OCI-M2 (cell line): ENCODE measurements around the gene RPL5.

ENCODE experiments used
- DNase-seq: peaks from one replicate; lab custom pipeline; 2025; ENCODE audit not compliant: unreplicated experiment; lab: John Stamatoyannopoulos, UW

RPL5 gene

DNA sequence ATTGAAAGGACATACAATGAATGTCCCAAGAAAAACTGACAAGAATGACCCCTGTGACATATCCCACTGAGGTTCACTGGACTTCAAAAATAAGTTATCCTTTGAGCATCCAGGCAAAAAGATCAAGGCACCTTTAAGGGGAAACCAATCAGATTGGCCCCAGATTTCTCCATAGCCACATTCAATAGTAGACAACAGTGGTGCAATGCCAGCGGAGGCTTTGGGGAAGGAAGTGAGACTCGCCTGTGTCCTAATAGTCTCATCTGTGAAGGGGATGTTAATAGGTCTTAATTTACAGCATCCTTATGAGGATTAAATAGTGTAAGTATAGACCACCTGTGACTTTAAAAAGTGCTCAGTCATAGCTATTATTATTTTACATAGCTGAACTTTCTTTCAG lies 21.5 kb downstream of the RPL5 start:
- DNase-seq: no peak

DNA sequence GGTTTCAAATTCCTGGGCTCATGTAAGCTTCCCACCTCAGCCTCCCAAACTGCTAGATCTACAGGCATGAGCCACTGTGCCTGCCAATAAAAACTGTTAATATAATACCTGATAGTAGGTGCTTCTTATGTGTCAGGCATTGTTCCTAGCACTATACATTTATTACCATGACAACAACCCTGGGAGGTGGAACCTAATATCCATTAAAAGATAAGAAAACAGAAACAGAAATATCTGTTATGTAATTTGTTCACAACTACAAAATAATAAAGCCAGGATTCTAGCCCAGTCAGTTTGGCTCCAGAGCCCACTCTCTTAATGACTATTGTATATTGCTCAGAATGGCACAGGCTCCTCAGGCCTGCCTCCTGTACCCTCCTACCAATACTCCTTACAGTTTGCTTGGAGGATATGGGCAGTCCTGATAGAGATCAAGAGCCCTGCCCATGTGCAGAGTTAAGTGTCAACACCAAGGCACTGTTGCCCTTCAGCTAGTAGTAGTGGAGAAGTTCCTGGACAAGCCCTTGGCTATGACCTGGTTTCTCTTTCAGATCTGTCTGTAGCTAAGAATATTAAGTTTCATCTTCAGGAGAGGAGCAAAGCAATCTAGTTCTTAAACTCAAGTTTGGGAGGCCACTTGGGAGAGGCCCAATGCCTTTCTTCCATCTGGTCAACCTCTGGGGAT lies 22.4 kb downstream of the RPL5 start:
- no peak for DNase-seq

DNA sequence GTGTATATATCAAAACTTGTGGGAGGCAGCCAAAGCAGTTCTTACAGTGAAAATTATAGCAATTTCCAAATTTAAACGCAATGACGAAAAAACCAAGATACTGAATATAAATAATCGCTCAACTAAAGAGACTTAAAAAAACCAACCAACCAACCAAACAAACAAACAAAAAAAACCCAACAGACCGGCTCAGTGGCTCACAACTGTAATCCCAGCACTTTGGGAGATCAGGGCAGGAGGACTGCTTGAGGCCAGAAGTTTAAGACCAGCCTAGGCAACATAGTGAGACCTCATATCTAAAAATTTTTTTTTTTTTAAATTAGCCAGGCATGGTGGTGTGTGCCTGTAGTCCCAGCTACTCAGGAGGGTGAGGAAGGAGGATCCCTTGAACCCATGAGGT lies 23.4 kb downstream of the RPL5 start:
- DNase-seq: no peak

DNA sequence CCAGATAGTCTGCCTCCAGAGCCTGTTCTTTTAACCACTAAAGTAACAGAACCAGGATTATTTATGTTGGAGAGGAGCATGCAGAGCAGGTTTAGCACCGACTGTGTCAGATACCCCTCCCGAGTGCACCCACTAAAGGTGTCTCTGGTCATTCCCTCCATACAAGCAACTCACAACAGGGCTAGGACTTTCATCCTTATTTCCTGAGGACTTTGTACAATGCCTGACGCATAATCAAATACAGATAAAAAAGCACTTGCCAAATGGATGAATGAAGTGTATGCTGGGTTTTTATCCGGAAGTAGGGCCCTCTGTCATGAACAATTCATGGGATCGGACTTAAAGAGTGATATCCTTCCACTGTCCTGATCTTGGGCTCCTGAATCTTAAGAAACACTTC lies 26.0 kb downstream of the RPL5 start:
- DNase-seq: no peak

DNA sequence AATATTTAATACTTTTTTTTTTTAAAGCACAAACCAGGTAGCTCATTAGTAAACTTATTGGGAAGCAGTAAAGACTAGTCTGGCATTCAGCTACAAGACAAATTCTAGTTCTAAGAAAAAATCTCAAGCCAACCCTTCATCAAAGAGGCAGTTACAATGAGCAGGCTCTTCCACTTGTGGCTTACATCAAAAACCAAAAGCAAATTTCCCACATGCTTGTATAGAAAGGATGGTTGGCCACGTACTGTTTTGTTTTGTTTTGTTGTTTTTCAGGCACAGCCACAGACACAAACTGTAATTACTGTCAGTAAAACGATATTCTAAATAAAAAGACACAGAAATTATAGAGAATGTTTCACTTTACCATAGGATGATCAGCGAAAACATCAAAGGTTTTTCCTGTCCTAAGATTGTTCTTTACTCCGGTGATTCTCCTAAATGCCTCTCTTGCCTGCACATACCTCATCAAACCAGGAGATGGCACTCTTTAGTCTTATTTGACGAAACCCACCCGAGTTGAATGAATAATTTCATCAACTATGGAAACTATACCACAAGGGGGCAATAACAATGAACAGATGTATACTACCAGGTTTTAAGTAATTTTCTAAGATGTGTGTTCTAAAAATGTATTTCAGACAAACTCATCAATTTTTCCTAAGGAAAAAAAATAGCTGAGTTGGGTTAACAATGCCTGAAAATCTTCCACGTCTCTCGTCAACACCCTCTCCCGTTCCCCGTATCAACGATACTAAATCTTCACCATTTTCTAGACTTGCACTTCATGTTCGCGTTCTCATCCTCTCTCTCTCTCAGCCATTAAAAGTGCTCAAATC lies 26.9 kb downstream of the RPL5 start:
- DNase-seq: peak; percentile 24

DNA sequence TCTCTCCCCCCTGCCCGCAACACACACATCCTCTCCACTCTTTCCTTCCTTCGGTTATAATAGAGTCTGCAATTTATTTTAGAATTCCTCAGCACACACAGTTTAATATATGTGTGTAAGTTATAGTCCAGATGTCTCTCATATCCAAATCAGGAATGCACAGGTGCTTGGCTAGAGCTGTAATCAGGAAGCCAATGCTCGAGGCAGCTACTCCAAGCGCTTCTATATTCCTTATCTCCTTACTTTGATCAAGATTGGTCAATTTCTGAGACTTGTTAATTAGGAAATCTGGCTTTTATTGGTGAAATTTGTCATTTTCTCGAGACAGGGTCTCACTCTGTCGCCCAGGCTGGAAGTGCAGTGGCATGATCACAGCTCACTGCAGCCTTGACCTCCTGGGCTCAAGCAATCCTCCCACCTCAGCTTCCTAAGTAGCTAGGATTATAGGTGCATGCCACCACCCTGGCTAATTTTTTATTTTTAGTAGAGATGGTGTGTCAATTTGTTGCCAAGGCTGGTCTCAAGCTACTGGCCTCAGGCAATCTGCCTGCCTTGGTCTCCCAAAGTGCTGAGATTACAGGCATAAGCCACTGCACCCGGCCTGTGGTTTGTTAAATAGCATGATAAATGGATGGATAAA lies 27.7 kb downstream of the RPL5 start:
- no peak for DNase-seq

DNA sequence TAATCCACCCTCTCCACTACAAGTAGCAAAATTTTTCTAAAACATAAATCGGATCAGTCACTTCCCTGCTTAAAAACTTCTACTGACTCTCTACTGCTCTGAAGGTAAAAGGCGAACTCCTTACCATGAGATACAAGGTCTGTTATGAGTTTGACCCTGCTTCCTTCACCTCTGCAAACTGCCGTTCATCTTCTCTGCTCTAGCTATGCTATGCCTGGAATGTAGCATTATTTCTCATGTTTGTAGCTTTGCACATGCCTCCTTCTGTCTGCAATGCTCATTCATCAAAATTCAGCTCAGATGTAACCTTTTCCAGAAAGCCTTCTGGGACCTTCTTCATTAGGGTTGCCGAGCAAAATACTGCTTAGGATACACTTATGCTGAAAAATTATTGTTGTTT lies 30.8 kb downstream of the RPL5 start:
- no peak for DNase-seq

DNA sequence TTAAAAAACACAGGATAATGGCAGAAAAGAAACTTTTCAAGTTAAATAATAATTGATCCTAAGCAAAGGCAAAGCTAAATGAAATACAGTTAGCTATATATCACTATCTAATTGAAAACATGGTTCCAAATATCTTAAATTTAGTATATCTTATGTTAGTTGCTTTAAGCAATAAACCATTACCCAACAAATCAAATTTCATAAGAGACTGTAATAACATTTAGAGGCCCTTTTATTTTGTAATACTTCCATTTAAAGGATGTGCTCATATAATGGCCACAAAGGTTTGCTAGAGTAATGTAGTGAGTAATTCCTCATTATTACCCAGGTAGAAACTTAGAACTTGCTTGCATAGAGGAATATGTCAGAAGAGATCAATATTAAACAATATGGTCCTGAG lies 32.3 kb downstream of the RPL5 start:
- DNase-seq: no peak

DNA sequence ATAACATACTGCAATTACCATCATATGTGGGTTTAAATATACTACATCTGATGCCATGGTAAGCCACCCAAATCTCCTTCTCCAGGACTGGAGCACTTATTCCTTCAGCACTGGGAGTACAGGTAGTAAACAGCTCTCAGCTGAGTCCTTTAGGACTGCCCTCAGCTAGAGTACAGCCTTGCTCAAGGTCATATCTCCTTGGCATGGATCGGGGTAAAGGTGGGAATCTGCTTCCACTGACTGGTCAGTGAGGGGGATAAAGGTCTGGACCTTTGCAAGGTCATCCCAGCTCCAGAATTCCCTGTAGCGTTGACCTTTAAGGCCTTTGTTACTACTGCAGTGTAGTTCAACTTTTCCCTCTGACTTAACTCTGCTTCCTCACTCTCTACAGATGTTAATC lies 38.8 kb downstream of the RPL5 start:
- no peak for DNase-seq

DNA sequence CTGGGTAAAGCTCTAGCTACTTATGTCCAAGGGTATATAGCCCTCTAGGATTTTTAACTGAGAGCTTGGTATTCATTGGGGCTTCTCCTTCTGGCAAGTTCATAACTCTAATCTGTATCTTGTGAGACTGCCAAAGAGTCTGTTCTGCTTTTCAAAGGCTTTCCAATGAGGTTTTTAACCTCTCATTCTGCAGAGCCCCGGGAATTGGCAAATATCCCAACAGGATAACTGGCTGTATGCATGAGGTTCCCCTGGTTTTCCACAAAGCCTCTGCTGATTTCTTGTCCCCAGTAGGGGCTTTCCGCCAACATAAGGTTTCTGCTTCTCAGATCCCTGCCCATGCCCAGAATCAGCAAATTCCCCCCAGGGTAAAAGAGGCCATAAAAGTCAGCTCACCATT lies 40.9 kb downstream of the RPL5 start:
- no peak for DNase-seq

DNA sequence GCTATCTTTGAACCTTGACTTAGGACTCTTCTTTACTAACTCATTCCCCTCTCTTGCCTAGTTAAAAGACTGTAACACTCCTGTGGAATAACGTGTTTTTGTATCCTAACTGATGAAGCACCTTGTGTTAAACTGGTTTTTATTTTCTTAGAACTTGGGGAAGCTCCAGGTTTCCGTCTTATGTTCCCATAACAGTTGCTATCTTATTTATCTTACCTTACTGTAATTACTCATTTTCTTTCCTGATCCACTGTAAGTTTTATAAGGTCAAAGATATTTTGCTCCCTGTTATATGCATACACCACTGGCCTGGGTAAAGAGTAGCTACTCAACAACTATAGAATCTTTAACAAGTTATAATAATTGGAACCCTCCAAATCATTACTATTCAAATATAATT lies 43.1 kb downstream of the RPL5 start:
- no peak for DNase-seq

DNA sequence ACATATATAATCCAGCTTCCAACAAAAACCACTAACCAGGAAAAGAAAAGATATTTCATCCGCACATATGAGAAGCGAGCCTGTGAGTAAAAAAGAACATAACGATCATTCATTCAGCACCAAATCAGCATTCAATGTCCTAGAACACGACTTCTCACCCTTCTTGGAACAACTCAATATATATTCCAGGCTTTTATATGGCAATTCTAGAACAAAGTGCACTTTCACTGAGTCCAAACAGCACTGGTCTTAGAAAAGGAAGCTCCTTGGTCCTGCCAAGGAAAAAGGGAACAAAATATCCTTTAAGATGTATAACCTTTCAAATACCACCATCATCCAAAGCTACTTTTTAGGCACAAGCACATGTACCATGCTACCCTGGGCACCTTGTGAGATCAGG lies 44.5 kb downstream of the RPL5 start:
- no peak for DNase-seq

DNA sequence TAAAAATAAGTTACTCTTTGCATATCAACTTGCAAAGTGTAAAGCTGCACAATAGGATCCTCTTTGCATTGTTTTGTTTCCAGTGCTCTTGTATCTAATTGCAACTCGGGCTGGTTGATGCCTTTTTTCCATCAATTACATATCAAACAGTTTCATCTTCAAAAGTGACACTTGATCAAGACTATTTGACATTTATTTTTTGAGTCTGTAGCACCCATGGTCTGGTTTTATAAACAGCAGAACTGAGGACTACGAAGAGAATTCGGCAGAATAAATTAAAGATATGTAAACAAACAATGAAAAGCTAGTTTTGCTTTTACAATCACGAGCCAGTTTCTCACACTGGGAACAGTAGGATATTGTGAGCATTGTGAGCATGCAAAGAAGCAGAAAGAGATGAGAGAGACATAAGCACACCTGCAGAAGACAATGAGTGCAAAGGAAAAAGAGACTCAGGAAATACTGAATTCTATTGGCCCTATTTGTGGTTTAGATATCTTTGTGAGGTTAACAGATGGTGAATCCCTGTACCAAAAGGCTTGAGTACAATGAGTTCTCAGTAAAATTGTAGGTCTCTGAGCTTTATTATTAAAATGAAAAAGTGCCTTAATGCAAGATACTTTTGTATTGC lies 45.4 kb downstream of the RPL5 start:
- no peak for DNase-seq

DNA sequence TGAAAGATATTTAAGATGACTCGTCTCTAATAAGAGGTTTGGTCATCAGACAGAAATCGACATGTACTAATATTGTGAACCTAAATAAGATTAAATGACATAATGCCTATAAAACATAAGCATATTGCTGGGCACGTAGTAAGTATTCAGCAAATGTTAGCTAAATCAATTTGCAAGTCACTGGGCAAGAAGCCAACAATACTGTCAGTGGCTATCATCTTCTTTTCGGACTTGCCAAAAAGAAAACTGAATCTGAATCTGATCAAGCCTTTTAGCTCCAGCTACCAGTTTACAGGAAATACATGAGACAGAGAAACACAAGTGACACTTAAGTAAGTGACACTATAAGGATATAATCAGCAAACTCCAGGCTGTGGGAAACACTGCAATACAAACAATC lies 46.0 kb downstream of the RPL5 start:
- no peak for DNase-seq

DNA sequence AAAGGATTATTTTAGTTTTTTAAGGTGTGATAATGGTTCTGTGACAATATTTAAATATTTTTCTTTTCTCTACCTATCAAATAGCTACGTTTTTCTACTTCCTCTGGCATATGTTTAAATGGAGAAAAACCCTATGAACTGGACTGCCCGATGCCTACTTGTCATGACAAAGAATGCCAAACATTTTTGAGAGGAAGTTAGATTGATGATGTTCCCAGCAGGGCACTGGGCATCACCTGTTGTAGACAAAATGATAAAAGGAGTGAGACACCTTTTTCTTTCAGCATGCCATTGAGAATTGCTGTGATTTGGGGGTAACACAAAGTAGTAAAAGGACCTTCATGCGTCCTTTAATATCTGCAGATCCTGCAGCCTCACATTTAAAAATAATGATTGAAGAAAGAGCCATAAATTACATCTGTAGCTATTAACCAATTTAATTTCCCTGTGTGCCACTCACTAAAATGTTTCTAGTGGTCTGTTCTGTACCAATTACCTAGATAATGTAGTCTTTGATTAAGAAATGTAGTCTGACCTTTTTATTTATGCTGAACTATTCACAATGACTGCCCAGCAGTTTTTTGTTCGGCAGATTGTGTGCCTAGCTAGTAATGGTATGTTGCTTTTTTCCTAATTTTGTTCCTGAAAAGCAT lies 47.6 kb downstream of the RPL5 start:
- no peak for DNase-seq

DNA sequence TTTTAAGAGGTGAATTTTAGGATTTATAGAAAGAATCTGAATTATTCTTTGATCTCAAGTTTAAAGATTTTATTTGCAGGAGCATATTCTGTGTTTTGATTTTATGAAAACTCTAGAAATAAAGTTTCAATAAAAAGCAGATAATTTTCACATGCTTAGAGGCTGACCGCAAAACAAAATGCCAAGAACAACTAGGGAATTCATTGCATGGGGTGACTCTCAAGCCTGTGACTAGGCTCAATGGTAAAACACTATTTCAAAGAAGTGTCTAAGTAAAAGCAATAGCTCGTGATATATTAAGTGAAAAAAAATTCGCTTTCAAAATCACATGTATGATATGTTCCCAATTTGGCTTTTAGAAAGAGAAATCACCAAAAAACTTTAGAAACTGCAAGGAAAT lies 49.6 kb downstream of the RPL5 start:
- no peak for DNase-seq

DNA sequence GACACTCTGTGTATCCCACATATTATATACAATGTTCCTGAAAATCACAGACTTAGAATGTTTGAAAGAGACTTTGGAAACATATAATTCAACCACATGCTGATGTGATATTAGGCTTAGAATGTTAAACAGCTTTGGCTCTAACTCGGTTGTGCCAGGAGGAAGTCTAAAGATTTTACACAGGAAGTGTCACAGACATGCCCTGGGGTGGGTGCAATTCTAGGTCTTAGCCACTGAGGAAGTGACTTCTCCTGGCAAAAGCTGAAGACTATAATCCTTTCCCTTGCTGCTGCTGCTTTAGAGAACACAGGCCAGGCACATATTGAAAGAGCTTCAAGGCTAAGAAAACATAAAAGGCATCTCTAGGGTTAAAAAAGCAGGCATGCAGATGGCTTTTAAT lies 51.0 kb downstream of the RPL5 start:
- DNase-seq: no peak

DNA sequence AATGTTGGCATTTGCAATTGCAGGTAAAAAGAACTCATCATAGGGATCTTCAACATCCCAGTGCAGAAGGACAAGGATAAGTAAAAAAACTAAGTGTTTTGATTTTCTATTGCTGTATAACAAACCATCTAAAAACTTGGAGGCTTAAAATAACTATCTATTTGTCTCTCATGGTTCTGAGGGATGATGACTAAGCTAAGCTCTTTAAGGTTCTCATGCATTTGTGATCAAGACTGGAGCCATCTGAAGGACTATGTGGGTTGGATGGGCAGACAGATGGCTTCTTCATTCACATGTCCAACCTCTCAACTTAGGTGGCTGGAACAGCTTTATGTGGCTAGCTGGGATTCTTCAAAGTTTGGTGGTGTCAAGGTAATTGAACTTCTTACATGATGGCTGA lies 51.5 kb downstream of the RPL5 start:
- DNase-seq: no peak

DNA sequence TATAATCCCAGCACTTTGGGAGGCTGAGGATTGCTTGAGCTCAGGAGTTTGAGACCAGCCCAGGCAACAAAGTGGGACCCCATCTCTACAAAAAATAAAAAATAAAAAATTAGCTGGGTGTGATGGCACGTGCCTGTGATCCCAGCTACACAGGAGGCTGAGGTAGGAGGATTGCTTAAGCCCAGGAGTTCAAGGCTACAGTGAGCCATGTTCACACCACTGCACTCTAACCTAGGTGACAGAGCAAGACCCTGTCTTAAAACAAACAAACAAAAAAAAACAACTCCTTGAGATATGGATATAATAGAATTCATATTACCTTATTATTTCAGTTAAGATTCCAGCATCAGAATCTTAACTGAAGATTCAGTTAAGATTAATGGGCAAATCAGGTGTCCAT lies 52.4 kb downstream of the RPL5 start:
- DNase-seq: no peak

DNA sequence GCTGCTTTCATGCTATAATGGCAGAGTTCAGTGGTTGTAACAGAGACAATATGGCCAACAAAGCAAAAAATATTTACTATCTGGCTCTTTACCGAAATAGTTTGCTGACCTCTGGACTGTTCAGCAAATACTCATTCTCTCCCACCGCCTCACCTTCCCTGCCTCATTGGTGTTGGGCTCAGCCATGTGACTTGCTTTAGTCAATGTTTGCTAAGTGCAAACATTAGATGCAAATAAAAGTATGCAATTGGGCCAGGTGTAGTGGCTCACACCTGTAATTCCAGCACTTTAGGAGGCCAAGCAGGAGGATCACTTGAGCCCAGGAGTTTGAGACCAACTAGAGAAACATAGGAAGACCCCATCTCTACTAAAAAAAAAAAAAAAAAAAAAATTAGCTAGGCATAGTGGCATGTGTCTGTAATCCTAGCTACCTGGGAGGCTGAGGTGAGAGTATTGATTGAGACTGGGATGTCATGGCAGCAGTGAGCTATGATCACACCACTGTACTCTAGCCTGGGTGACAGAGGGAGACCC lies 55.1 kb downstream of the RPL5 start:
- no peak for DNase-seq

DNA sequence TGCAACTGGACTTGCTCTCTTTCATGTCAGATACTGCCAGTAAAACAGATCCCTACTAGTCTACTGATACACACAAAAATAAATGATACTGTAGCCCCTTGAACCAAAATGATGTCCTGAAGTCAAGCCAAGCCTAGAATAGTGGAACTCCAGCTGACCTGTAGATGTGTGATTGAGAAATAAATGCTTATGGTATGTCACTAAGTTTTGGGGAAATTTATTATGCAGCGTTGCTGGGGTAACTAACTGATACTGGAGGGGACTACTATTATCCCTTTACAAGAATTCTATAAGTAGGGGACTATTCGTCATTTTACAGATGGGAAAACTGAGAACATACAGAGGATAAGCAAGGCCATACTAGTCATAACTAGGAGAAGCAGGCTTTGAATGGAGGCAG lies 55.6 kb downstream of the RPL5 start:
- no peak for DNase-seq
